22Rv1 (cell line): Measurements from ENCODE around the gene MYO15B.

ENCODE experiments used
- ZFX ChIP-seq: fragments of 450-650 bp; IDR thresholded peaks from 2 replicates; pipeline ENCODE4 v1.6.1; 2017; ENCODE audit warnings: antibody characterized with exemption, borderline replicate concordance
- TF ChIP-seq, protein P1 (sequence below): fragments of 450-650 bp; IDR thresholded peaks from 2 replicates; pipeline ENCODE4 v1.5.1; 2017; ENCODE audit warnings: mild to moderate bottlenecking

- TF ChIP-seq, protein P1, sequence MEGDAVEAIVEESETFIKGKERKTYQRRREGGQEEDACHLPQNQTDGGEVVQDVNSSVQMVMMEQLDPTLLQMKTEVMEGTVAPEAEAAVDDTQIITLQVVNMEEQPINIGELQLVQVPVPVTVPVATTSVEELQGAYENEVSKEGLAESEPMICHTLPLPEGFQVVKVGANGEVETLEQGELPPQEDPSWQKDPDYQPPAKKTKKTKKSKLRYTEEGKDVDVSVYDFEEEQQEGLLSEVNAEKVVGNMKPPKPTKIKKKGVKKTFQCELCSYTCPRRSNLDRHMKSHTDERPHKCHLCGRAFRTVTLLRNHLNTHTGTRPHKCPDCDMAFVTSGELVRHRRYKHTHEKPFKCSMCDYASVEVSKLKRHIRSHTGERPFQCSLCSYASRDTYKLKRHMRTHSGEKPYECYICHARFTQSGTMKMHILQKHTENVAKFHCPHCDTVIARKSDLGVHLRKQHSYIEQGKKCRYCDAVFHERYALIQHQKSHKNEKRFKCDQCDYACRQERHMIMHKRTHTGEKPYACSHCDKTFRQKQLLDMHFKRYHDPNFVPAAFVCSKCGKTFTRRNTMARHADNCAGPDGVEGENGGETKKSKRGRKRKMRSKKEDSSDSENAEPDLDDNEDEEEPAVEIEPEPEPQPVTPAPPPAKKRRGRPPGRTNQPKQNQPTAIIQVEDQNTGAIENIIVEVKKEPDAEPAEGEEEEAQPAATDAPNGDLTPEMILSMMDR: no peak
- TF ChIP-seq ZFX: no peak
These were observed 20.8 kb upstream of the MYO15B start for GRCh38 chr17:75566834-75567233.
